Measurements from ENCODE around the gene SYT12.
A peak's percentile ranks its signal among the peaks of the same experiment; 100 is the strongest.

- TF ChIP-seq CTCF (IDR thresholded peaks at IDR 0.05; ENCODE audit: low read length) (peak; percentile 37), EZH2 (optimal IDR thresholded peaks at IDR 0.05; ENCODE audit: low read depth, low read length) (no peak), EZH2phosphoT487 (IDR thresholded peaks at IDR 0.05; ENCODE audit: low read length) (no peak)
Observed at GRCh38 chr11:67082071-67082791, 59.3 kb downstream of the SYT12 start.
